CD4-positive, alpha-beta T cell treated with Interleukin-12 subunit alpha and Interleukin-12 subunit beta, for 1 hour (primary cell): ENCODE measurements around the gene RAB11FIP3.
"Not testable (repeated sequence)": the region's sequence is repeated elsewhere in the genome, so short reads cannot be mapped to it uniquely, and the experiment has no call there.

Source experiments
- DNase-seq: peaks from one replicate; pipeline ENCODE4 v3.0.0-alpha.2; 2020

Gene RAB11FIP3, protein sequence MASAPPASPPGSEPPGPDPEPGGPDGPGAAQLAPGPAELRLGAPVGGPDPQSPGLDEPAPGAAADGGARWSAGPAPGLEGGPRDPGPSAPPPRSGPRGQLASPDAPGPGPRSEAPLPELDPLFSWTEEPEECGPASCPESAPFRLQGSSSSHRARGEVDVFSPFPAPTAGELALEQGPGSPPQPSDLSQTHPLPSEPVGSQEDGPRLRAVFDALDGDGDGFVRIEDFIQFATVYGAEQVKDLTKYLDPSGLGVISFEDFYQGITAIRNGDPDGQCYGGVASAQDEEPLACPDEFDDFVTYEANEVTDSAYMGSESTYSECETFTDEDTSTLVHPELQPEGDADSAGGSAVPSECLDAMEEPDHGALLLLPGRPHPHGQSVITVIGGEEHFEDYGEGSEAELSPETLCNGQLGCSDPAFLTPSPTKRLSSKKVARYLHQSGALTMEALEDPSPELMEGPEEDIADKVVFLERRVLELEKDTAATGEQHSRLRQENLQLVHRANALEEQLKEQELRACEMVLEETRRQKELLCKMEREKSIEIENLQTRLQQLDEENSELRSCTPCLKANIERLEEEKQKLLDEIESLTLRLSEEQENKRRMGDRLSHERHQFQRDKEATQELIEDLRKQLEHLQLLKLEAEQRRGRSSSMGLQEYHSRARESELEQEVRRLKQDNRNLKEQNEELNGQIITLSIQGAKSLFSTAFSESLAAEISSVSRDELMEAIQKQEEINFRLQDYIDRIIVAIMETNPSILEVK

DNA sequence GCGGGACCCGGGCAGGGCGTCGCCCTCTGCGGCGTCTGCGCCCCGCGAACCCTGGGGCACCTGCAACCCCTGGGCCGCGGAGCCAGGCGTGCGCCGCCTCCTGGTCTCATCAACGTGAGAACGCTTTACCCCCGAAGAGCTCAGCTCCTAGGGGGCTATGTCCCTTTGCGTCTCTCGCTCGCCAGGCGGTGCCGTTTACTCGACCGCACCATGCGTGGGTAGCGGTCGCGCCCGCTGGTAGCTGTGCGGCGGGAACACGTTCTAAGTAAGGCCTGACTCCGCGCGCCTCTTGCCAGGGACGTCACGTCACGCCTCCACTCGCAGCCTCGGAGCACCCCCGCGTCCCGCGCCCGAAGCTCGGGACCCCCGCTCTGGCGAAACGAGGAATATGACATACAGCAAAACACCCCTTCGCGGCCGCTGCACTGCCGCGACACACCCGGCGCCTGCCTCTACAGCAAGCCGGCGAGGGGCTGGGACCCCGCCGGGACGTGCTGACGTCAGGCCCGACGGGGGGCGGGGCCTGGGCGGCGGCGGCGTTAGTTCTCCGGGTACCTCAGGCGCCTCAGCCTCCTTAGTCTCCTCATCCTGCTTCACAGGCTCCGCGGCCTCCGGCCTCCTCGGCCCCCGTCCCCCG, at the start of gene RAB11FIP3:
Gene RAB11FIP3, plus strand, starts transcription at position 568 of the 637 bp plus-strand sequence. CDS start 358 bp downstream, outside the sequence.
- DNase-seq: peak; percentile 87

DNA sequence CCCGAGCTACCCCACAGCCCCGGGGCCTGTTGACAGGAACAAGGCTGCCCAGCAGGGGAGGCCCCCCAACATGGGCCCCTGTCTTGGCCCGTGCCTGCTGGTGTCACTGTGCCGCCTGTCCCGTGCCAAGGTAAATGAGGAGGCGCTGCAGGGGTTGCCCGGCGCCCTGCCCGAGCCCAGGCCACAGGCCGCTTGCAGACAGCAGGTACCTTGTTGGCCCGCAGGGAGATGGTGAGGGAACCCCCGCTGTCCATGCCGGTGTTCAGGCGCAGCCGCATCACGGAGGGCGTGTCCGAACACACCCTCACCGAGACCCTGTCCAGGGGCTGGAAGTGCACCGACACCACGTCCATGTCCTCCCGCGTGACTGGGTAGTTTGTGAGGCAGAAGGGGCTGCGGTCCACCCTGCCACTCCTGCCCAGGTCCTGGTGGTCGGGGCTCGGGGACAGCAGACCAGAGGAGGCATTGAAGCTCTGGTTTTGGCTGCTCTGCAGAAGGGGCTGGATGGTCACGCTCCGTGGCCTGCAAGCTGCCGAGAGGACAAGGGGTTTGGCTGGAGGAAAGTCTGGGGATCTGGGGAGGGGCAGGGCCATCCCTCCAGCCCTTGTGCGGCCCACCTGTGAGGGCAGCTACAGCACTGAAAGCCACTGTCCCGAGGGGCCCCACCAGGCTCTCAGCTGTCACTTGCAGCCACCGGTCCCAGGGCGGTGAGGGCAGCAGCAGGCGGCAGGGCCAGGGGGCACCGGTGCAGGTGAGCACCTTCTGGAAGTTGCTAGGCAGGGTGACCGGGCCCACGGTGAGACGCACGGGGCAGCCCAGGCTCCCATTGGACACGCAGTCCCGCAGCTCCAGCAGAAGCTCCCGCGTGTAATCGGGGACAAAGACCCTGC, 49.3 kb upstream of the RAB11FIP3 start:
- no peak for DNase-seq

DNA sequence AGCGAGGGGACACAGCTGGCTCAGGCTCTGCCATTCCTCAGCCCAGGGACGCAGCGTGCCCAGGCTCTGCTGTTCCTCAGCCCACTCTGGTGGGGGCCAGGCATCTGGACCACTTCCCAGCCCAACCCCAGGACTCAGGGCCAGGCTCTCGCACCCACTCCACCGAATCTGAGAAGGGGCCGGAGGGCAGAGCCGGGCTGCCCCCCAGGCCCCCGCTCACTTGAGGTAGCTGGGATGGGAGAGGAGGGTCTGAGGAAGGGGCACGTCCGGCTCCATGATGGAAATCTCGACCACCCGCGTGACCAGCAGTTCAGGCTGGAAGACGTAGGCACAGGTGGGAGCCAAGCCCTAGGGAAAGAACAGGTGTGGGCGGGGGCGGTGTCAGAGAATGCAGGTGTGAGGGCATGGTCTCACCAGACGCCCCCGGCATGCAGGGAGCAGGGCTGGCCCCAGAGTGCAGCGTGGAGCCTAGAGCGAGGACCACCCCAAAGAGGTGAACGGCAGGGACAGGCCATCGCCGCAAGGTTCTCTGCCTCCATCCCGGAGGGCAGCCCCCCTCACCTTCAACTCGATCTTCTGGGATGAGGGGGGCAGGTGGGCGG, 48.5 kb upstream of the RAB11FIP3 start:
- DNase-seq: no peak

DNA sequence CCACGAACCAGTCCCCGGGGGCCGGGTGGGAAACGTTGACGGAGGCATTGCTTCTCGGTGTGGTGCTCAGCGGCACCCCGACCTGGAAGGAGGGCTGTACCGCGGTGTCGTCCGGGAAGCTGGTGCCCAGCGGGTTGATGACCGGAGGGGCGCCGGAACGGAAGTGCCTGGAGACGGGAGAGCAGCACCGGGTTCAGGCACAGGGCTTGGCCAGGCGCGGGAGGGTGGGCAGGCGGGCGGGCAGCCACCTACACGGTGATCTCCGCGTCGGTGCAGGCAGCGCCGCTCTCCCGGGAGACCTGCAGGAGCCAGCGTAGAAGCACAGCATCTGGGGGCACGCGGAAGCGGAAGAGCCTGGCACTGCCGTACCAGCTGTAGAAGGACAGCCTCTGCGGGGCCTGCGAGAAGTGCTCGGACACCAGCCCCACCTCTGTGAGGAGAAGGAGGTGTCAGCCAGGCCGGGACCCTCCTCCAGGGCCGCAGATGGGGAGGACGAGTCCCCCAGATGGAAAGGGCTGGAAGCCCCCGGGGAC, 48.0 kb upstream of the RAB11FIP3 start:
- no peak for DNase-seq

DNA sequence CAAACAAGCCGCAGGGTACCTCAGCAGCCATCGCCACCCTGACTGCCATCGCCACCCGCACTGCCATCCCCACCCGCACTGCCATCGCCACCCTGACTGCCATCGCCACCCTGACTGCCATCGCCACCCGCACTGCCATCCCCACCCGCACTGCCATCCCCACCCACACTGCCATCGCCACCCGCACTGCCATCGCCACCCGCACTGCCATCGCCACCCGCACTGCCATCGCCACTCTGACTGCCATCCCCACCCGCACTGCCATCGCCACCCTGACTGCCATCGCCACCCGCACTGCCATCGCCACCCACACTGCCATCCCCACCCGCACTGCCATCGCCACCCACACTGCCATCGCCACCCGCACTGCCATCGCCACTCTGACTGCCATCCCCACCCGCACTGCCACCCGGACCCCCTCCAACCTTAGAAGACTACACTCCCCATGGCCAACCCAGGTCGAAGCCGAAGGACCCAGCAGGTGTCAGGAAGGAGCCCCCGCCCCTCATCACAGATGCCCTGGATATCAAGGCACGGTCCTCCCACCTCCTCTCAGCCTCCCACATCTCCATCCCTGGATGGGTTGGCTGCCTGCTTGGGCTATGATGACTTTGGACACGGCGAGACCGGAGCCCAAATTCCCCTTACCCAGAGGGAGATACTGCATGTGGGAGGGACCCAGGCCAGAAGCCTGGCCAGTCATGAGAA, 47.2 kb upstream of the RAB11FIP3 start:
- not testable (repeated sequence) for DNase-seq

DNA sequence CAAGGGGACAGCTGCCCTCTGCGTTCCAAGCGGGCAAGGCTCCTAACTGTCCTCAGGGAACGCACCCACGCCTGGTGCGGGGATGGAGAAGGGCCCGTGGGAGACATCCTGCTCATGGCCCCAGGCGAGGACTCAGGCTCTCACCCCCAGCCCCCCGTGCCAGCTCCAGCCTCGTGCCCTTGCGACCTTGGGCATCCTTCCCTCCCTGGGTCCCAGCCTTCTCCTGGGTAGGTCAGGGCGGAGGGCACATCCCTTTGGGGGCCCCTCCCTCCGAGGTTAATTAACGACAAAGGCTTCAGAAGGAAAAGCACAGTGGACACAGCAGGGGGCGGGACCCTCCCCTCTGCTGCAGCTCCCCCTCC, 46.6 kb upstream of the RAB11FIP3 start:
- no peak for DNase-seq

DNA sequence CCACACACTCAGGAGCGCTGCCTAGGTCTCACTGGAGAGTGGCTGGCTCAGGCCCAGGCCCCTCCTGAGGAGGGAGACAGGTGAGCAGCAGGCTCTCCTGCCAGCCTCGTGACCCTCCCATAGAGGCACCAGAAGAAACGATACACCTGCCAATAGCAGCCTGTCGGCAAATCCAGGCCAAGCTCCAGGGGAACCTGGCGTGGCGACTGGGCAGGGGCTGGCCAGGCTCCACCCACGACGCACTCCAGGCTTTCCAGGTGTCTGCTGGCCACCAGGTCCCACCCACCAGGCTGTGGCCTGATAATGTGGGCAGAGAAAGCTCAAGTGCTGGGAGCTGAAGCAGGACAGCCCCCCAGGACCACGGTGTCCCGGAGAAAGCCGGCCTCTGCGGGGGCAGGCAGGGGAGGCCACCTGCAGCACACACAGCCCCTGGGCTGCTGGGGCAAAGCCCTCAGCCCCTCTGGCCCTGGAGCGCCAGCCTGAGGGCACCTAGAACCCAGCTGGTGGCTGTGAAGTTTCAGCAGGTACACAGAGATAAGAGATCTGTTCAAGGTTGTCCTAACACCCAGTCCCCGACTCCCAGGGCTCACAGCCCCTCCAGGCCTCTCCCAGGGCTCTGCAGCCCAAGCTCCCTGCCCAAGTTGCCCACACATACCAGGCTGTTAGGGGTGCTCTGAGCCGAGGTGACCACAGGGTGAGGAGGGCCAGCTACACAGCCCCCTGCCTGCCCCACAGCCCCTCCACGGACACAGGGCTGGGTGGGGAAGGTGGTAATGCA, 46.1 kb upstream of the RAB11FIP3 start:
- no peak for DNase-seq

DNA sequence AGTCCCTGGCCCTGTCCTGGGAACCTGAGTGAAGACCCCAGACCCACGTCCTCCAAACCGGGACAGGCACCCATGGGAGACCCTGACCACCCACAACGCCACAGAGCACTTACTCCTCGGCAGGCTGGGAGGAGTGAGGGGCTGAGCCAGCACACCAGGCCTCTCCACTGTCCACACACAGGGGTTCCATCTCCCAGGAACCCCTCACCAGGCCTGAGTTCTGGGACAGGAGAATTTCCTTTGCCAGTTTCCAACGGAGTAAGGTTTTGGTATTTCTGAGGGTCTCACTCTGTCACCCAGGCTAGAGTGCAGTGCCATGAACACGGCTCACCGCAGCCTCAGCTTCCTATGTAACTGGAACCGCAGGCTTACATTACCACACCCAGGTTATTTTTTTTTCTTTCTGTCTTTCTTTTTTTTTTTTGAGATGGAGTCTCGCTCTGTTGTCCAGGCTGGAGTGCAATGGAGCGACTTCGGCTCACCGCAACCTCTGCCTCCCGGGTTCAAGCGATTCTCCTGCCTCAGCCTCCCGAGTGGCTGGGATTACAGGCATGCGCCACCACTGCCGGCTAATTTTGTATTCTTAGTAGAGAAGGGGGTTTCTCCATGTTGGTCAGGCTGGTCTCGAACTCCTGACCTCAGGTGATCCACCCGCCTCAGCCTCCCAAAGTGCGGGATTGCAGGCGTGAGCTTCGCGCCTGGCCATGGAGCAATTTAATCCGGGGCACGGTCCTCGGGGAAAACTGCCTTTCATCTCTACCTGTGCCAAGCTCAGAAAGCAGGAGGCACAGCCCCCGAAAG, 45.3 kb upstream of the RAB11FIP3 start:
- peak; percentile 50 for DNase-seq

DNA sequence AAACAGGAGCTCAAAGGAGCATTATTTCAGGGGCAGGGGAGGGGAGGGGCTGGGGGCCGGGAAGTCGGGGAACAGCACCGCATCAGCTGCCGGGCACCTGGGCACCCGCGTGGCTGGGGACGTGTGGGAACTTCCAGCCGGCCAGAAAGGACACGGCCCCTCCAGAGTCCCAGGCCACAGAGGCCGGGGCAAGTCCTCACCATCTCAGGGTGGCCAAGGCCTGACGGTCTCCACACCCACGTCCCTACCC, 44.8 kb upstream of the RAB11FIP3 start:
- DNase-seq: no peak

DNA sequence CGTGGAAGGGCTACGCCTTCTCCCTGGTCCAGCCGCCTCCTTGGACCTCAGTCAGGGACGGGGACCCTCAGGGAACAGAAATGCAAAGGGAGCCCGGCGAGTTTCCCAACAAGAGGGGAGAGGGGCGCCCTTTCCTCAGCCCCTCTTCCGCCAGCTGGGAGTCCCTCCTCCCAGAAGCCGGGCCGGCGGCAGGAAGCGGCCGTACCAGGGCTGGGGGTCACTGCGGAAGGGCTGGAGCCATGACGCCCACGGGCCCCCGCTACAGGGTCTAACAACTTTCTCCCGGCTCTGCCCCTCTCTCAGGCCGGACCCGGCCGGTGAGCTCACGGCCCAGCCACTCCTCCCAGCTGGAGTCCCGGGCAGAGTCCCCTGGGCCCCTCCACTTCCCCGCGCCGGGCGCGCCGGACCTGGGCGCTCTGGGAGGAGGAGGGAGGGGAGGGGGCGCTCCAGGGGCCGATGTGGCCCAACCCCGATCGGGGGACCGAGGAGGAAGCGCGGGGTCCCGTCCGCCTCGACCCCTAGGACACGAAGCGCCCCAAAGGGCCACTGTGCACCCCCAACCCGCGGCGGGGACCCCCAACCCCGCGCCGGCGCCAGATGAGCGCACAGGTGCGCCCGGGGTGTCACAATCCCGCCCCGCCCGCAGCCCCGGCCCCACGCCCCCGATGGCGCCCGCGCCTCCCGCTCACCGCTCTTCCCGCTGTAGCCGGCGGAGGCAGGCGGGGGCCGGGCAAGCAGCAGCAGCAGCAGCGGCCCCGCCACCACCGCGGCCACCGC, 44.2 kb upstream of the RAB11FIP3 start:
- DNase-seq: no peak

DNA sequence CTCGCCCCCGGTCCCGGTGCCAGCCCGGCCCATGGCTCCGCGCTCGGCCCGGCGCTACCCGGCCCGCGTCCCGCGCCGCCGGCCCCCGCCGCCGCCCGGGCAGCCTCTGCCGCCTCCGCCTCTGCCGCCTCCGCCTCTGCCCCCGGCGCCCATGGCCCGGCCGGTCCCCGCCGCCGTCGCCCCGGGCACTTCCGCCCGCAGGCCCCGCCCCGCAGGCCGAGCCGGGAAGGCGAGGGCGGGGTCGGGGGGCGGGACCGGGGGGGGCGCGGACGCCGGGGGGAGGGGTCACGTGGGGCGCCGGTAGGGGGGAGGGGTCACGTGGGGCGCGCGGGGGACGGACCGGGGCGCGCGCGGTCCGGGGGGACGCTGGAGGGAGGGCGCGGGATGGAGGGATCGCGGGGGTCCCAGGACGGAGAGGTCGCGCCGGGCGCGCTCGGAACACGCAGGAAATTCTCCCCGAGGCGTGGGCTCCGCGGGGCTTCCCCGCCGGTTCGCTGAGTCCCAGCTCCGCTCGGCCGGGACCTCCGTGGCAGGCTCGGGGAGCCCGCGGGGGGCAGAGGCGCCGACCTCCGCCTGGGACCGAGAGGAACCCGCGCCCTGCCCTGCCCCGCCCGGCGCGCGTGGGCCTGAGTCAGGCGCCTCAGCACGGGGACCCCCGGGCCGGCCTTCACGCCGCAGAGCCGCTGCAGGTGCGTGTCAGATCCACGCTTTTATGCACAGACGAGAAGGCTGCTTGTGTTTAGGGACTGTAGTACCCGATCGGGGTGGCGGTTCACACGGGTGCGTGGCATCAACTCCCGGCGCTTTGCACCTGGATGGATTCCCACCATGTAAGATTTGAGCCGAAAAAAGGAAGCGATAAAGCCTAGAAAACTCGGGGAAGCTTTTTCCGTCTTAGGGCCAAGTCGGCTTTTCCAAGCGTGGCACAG, 43.4 kb upstream of the RAB11FIP3 start, which contains the start of gene PGAP6:
Gene PGAP6, minus strand, starts transcription at position 190 of the 929 bp plus-strand sequence. Its CDS starts 157 bp downstream, at position 33.
- DNase-seq: peak; percentile 75

DNA sequence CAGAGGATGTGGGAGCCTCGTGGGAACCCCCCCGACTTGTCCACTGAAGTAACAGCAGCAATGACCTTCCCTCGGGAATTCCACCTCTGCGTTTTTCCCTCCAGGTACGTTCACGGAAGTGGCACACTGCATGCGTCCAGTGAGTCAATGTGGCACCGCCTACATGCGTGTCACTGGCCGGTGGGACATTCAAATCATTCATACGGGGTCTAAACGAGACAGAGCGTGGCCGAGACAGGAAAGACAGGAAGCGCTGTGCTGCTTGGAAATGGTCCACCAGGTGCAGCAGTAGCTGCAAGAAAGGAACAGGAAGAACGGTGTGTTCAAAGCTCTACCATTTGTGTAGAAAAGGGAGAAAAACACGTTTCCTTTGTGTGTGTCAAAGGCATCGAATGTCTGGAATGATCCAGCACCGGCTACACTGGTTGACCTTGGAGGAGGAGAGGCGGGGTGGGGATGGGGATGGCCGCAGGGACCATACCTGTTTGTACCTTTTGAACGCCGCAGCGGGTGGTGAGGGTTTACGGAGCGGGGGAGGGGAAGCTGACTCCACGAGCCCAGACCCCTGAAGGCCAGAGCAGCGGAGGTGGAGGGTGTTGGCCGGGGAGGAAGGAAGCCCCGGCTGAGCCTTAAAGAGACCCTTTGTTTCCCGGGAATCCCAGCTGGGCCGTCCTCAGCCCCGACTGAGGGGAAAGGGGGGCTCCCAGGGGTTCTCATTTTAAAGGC, 42.0 kb upstream of the RAB11FIP3 start:
- DNase-seq: peak; percentile 46

DNA sequence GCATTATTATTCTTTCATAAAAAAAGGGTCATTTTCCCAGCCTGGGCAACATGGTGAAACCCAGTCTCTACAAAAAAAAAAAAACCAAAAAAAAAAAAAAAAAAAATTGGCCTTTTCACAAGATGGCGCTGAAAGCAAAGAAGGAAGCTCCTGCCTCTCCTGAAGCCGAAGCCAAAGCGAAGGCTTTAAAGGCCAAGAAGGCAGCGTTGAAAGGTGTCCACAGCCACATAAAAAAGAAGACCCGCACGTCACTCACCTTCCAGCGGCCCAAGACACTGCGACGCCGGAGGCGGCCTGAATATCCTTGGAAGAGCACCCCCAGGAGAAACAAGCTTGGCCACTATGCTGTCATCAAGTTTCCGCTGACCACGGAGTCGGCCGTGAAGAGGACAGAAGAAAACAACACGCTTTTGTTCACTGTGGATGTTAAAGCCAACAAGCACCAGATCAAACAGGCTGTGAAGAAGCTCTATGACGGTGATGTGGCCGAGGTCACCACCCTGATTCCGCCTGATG, 38.8 kb upstream of the RAB11FIP3 start:
- no peak for DNase-seq

DNA sequence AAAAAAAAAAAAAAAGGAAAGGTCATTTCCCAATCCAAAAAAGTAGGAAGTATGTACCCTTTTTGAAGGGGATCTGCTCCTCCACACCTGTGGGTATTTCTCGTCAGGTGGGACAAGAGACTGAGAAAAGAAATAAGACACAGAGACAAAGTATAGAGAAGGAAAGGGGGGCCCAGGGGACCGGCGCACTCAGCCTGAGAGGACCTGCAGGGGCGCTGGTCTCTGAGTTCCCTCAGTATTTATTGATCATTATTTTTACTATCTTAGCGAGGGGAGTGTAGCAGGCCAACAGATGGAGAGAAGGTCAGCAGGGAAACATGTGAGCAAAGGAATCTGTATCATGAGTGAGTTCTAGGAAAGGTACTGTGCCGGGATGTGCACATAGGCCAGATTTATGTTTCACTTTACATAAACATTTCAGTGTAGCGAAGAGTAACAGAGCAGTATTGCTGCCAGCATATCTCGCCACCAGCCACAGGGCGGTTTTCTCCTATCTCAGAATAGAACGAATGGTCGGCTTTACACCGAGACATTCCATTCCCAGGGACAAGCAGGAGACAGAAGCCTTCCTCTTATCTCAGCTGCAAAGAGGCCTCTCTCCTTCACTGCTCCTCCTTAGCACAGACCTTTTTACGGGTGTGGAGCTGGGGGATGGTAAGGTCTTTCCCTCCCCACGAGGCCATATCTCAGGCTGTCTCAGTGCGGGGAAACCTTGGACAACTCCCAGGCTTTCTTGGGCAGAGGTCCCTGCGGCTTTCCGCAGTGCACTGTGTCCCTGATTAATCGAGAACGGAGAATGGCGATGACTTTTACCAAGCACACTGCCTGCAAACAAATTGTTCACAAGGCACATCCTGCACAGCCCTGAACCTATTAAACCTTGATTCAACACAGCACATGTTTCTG, 37.4 kb upstream of the RAB11FIP3 start:
- DNase-seq: not testable (repeated sequence)

DNA sequence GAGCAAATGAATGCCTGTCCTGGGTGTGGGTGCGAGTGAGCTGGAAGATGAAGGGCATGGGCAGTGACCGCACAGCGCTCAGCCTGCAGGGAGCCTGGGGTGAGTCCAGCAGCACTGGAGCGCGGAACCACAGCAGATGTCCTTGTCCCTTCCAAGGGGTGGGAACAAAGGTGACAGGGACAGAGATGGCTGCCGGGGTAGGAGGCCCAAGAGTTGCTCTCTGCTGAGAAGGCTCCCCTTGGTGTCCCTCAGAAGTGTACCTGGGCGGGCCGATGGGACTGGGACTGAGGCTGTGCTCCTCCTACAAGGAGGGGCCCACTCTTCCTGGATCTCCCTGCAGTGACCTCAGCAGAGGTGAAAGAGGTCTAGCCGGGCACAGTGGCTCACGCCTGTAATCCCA, 36.1 kb upstream of the RAB11FIP3 start:
- no peak for DNase-seq

DNA sequence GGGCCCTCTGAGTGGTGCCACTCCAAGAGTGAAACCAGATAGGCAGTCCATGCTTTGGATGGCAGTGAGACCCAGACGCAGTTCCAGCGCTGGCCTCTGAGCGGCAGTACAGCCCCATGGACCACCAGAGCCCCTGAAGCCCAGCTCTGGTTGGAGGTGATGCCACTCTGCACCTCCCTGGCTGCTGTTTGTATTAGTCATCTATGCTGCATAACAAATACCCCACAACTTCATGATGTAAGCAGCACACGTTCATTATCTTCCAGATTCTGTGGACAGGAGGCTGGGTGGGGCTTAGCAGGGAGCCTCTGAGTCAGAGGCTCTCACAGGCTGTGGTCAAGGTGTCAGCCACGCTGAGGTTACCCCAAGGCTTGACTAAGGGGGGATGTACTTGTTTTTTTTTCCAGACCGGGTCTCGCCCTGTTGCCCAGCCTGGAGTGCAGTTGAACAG, 33.5 kb upstream of the RAB11FIP3 start:
- peak; percentile 78 for DNase-seq
